Epidermal melanocyte (primary cell): ENCODE data around the gene CELF4.
"Not testable (repeated sequence)": the region's sequence is repeated elsewhere in the genome, so short reads cannot be mapped to it uniquely, and the experiment has no call there.

Experiments
- DNase-seq: peaks from one replicate; pipeline ENCODE4 v3.0.0; 2011; ENCODE audit warnings: low spot score; ENCODE audit not compliant: insufficient read length

CELF4 gene

DNA sequence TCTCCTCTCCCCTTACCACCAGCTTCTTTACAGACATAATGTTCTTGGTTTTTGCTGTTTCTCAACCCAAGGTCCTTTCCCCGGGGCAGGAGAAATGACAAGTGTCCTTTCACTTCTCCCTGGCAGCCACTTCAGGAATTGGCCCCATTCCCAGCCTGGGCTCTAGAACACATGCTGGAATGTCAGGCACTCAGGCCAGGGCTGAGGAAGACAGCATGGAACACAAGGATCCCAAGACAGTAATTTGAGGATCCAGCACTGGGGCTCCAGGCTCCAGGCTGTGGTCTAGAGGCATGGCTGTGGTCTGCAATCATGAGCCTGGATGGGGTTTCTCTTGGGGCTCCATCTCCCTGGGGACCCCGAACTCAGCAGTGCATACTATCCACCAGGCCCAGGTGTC lies 201.4 kb downstream of the CELF4 start:
- DNase-seq: no peak

DNA sequence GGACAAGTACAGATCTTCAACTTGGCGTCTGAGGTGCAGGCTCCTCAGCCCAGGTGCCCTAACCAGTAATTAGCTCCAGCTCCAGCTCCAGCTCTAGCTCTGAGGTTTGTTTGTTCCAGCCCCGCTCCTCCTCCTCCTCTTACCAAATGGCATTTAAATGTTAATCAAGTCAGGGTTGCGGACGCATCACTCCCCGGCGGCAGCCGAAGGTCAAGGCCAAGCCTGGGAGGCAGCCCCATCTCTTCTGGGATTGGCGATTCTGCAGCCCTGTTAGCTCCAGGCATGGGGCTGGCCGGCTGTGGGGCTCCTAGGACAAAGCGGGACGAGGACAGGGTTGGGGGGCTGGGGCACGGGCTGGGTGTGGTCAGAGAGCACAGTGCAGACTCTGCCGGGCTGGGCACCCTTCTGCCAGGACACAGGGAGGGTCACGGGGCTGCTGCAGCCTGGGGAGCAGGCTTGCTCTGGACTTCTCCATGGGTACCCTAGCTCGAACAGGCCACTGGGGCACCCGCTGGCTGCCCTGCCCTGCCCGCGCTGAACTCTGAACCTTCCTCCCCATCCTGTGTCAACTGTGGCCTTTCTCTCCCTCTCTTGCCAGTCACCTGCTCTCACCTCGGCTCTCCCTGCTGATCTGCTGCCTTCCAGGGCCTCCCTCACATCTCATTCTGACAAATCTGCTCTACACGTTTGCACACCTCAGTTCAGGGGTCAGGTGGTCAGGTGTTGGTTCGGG lies 203.3 kb downstream of the CELF4 start:
- DNase-seq: no peak

DNA sequence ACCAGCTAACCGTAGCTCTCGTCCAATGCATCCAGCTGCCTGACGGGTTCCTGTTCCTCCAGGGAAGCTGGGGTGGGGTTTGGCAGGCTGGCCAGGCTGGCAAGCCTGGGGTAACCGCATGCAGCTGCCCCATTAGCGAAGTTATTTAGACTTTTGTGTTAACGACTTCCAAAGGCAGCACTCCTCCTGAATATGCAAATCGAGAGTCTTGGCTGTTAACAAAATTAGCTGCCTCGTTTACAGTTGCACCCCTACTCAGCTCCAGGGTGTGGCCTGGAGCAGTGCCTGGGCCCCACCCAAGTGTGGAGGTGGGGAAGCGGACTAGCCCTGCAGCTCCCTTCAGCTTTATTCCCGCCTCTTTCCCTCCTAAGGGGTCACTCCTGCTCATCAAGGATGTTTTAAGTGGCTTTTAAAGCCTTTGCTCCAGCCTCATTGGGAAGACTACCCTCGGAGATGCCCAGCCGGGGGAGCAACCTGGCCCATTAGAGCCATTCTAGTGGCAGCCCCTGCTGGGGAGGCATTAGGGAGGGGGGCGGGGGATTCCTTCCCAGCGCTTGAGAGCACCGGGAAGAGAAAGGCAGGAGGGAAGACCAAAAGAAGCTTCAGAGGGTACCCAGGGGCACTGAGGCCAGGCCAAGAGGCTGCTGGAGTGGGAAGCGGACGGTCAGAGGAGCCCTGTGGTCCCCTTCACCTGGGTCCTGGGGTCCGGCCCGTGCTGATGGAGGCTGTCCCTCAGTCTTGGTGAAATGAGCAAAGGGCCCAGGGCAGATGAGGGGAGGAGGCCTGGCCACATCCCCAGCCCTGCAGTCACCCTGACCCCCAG lies 204.1 kb downstream of the CELF4 start:
- no peak for DNase-seq

DNA sequence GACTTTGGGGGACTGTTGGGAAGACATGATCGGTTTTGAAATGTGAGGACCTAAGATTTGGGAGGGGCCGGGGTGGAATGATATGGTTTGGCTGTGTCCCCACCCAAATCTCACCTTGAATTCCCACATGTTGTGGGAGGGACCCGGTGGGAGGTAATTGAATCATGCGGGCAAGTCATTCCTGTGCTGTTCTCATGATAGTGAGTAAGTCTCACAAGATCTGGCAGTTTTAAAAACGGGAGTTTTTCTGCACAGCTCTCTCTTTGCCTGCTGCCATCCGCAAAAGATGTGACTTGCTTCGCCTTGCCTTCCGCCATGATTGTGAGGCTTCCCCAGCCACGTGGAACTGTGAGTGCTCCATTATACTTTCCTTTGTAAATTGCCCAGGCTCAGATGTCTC lies 207.5 kb downstream of the CELF4 start:
- DNase-seq: not testable (repeated sequence)

DNA sequence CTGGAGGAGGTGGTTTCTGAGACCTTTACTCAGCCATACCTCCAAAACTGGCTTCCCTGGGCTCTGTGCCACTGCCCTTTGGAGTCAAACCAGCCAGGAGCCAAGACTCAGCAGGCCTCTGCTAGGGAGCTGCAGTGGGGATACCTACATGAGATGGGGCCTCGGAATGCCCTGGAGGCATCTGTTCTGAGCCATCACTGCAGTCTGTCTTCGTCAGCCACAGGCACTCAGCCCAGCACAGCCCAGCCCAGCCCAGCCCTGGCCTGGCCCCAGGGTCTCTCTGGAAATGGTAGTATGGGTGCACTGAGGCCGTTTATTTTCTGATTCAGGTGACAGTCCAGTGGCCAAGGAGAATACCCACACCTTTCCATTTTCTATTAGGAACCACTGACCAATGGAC lies 209.8 kb downstream of the CELF4 start:
- DNase-seq: no peak

DNA sequence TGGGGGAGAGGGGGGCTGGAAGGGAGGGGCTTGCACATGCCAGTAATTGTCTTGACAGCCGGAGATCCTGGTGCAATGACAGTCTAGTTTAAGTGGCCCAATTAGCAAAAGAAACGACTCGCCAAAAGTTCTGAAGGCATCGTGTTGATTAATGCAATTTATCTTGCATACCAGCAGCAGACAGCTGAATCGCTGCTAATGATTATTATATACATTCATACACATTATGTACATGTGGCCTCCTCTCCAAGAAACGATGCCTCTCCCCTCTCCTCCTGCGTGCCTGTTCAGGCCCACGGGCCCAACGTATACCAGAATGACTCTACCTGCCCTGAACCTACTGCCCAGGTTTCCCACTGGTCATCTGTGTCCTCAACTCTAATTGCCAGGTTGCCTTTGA lies 214.5 kb downstream of the CELF4 start:
- DNase-seq: no peak

DNA sequence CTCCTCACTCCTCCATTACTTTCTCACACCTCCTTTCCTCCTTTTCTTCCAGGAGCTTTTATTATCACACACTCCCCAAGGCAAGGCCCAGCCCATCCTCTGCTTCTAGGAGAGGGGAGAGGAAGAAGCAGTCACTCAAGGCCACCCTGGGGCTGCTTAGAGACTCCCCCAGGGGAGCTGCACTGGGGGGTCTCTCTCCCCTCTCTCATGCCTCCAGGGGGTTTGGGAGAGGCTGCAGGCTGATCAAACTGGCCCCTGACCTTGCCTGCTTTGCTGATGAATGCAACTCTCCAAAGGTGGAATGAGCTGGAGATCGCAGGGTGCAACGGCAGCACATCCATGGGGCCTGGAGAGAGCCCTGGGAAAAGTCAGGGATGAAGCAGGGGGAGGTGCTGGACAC lies 216.9 kb downstream of the CELF4 start:
- DNase-seq: no peak

DNA sequence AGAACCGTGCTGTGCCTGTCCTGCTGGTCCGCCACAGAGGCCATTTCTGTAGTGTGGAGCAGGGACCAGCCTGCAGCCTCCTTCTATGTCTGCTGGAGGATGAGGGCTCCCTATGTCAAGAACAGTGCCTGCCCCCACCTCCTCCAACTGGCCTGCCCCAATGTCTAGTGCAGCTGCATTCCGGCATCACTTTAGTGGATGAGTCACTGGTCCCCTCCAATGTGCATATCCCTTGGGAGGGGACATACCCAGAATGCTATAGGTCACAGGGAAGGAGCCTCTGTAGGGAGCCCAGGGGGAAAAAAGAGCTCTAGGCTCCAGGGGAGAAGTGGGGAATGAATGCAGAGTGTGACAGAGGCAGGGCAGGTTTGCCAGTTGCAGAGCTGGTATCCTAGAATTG lies 219.6 kb downstream of the CELF4 start:
- DNase-seq: no peak

DNA sequence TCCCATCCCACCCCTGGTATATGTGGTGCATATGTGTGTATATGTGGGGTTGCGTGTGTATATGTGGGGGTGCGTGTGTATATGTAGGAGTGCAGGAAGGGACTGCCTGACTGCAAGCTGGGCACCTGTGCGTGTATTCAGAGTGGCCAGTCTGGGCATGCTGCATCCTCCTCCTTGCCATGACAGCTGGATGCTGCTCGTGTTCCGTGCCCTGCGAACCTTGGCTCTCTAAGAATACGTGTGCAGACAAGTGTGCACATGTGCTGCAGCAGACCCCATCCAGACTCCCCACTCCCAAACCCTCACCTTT lies 222.1 kb downstream of the CELF4 start:
- no peak for DNase-seq

DNA sequence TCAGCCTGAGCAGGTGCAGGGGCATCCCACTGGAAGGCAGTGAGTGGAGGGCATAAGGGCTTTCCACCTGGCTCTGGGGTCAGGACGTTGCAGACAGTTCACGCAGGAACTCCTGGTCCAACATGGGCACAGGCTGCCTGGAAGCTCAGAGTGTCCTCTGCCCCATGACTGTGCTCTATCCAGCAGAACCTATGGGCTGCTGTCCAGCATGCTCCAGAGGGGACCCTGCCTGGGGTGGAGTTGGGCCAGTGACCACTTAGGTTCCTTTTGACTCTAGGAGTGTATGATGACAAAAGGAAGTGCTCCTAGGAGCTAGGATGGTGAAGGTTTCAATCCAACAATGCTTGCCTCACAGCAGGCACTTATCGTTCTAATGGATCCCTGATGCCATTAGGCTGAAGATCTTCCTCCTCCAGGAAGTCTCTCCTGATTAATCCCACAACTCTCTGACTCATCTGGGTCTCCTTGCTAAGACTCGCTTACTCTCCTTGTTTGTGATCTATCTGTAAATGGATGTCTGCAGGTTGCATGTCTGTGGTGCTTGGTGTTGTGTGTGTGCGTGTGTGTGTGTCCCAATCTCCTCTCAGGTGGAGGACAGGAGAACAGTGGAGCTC lies 224.0 kb downstream of the CELF4 start:
- no peak for DNase-seq

DNA sequence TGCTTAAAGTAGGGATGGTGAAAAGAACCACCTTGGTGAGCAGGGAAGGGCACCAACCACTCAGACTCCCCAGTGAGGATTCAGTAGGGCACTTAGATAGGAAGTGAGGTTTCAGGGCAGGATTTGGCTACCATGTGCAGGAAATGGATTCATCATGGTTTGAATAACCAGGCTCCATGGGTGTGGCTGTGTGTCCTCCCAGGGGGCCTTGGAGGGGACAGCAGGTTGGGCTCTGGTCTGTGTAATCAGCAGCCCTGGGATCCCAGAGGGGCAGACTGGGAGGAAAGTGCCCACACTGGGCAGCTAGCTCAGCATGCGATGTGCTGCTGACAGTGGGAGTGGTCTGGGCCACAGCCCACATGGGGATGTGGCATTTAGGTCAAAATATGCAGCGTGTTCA lies 224.6 kb downstream of the CELF4 start:
- no peak for DNase-seq

DNA sequence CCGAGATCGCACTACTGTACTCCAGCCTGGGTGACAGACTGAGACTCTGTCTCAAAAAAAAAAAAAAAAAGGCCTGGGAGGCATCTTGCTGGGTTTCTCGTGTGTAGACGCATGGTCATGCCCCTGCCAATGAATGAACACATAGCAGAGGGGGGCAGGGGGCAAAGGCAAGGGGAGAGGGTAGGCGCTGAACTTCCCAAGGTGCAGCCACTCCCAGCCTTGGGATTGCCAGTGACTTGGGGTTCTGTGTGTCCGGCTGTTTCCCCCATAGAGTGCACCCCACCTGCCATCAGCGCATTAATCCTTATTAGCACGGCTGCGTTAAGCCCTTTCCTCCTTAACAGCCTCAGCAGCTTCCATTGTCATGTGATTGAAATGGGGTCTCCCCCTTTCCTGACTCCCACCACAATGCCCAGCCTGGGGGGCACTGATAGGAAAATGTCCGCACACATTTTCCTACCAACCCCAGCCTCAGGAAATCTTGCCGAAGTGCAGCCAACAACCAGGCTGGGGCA lies 225.8 kb downstream of the CELF4 start:
- no peak for DNase-seq

DNA sequence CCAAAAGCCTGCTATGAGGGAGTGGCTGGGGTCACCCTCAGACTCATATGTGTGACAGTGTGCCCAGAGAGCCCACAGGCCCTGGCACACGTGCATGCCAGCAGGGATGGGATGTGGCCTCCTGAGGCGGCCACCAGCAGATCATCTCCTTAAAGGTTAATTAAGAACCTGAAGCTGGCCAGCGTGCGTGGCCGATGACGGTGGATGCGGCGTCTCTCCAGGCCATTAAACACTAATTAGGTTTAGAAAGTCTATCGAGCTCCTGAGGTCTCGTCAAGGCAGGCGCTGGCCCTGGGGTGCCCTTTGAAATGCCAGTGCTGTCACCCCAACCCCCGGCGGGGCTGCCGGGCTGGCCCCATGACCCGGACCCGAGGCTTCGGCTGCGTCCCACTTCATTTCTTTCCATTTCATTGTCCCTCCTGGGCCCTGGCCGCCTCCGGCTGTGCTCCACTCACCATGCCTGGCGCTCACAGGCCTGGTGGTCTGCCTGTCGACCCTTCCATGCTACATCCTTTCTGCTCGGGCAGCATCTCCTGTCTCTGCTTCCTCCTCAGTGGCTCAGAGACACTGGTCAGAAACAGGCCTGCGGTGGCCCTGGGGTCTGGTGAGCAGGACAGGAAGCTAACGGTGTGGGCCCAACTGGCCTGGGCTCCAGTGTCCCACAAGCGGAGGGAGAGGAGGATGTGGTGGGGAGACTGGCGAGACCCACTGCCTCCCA lies 228.9 kb downstream of the CELF4 start:
- no peak for DNase-seq

DNA sequence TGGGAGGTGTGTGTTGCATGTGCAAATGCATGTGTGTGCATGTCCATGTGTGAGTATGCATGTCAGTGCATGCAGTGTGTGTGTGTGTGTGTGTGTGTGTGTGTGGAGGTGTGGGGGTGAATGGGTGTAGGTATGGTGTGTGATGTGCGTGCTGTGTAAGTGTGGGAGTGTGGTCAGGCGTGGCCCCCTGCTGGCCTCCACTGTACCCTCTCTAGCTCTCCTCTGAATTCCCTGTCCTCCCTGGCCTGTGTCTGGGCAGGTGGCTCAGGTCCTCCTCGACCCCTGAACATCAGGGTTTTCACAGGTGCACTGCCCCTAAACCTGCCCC lies 230.2 kb downstream of the CELF4 start:
- DNase-seq: no peak

DNA sequence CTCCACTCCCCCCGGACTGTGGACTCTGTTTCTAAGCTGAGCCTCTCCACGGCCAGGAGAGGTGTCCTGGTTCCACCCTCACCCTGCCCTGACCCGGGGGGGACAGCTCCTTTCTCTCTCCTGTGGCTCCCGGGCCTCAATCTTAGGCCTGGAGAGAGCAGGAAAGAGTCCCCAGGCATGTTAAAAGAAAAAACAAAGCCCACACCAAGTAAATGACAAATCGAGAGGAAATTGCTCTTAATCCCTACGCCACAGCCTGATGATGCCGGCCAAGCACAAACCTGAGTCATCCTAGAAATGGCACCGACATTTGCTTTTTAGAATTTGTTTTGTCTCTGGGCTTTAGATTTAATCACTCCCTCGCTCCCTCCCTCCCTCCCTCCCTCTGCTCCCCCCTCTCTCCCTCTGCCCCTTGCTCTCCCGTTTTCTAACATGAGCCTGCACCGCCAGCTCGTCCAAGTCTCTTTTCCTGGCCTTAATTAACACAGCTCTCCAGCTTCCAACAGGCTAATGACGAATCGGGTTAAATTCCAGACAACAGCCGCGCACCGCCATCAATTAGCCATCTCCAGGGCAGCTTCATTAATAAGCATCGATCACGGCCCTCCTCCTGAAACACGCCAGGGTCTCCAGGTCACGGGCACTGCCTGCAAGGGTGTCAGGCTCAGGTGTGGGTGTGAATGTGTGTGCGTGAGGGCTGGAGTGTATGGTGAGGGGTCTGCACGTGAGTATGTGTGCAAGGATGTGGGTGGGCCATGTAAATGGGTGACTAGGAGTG lies 230.8 kb downstream of the CELF4 start:
- DNase-seq: no peak

DNA sequence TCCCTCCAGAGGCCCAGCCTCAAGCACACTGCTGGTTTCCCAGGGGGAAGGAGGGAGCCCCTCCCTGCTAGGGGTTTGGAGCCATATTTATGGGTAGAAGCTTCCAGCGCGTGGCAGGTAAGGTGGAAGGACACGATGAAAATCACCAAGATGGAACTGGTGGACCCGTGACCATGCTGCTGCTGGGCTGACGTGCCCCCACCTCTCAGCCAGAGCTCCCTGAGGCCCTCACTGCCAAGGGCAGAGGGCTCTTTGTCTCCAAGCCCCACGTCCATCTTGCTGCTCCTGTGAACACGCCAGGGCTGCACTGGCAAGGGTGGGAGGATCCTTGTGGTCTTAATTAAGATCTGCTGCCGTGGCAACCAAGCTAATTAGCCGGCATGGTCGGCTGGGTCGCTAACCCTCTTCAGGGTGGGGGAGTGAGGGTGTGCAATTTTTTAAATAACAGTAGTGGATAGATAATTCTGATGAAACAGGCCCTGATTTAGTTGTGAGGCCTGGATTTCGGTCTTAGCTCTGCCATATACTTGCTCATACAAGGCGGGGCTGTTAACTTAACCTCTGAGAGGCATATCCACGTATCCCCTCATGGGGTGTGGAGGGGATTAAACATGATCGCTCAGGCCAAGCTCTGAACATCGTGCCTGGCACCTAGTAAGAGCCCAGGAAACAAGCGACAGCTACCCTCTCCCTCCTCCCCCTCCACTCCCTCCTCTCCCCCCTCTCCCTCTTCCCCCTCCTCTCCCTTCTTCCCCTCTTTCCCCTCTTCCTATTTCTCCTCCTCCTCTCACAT lies 232.8 kb downstream of the CELF4 start:
- no peak for DNase-seq

DNA sequence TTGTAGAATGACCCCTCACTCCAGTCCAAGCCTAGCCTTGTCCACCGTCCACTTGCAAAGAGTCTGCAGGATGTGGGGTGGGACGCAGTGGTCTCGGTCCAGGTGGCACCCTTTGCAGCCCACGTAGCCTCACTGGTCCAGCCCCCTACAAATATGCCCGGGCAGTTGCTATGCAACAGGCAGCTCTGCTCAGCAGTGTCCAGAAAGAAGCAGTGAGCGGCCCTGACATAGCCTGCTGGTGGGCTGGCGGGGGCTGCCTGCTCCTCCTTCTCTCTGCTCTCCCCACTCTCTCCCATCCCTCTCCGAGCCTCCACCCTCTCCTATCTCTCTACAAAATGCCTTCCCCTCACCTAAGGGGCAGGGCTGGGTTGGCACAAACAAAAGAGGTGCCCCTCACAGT lies 233.4 kb downstream of the CELF4 start:
- no peak for DNase-seq

DNA sequence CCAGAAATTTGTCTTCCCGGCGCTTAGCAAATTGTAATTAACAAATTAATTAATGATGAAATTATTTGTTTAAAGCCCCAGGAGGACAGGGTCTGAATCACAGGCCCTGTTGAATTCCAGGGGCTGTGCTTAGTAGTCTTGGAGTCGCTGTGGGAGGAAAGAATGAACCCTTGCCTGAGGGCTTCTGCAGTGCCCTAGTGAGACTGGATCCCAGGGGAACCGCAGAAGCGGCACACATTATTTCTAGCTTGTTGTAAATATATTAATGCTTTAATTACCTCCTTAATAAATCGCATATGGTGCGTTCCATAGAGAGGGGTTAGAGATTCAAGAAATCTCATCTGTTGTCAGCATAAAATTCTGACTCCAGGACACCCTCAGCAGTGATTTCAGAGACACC lies 235.4 kb downstream of the CELF4 start:
- DNase-seq: no peak

DNA sequence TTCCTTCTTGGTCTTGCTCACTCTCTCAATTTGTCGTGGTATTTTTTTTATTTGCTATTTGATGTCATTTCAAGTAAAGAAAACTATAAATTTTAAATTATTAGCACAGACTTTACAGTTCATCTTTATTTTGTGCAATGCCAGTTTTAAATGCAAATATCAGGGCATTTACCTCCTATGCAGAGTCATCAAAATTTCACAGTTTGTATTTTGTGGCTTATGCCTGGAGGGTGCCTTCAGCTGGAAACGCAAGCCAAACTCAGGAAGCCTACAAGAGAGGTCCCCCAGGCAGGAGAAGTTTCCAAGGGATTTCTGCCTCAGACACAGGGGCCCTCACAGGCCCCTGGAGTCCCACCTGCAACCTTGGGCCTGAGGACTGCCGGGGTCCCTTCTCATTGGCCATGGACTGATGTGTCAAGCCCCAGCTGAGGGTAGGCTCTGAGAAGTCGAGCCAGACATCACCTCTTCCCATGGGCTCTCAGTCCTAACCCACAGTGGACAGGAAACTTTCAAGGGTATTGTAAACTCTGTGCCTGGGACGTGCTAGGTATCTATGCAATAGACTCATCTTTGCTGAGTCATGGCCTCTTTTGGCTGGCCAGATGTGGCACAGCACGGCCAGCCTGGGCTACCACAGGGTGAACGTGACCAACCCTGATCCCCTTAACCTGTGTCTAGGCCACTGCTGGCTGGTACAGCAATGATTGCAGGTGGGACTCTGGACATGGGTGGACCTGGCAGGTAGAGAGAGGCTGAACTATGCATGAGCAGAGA lies 236.5 kb downstream of the CELF4 start:
- no peak for DNase-seq
